Muscle of back (tissue), 11 donors: Measurements from ENCODE around the gene GRM2. TPM values are rescaled to one million over a fixed set of nuclear protein-coding genes. Genes with fewer than 3 reads are reported as not detected.

Source experiments
- DNase-seq, 3 donors: peaks; one replicate each; pipeline versions ENCODE4 v3.0.0 to v3.0.0-alpha.2; 2013
- polyA plus RNA-seq, 10 donors: library from polyadenylated mRNA; unstranded; fragments of 120-200 nt; gene quantifications; one replicate each; pipeline ENCODE4 v1.2.1, GENCODE V29; 2013; ENCODE audit not compliant: insufficient read length in 10 of 10

The GRM2 gene
- polyA plus RNA-seq, 10 donors = 0.25 to 0.98 (median 0.52) TPM

DNA sequence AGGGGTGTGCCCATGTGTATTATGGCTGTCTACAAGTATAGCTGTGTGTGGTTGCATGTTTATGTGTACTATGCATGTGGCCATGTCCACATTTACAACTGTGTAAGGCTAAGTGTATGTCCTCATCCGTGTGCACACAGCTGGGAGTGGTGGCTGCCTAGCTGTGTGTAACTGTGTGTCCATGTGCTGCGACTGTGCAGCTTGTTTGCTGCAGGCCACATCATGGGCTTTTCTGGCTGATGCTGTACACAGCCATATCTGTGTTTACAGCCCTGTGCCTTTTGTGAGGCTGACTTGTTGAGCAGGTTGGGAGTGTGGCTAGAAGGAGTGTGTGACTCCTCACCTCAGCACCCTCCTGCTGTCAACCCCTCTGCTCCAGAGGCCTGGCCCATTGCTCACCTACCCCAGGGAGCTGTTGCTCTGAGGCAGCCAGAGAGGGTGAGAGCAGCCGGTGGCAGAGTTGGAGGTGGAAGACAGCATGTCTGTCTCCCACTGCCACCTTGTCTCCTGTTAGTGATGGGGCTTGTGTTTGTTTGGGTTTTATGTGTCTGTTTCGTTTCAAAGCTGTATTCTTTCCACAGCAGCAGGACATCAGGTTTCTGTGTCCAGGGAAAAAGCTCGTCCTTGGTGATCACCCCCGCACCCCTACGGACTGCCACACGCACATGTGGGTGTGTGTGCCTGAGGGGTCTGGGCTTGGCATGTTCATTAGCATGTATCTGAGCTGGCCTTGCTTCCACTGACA lies 1.4 kb upstream of the GRM2 start:
- DNase-seq = no peak

DNA sequence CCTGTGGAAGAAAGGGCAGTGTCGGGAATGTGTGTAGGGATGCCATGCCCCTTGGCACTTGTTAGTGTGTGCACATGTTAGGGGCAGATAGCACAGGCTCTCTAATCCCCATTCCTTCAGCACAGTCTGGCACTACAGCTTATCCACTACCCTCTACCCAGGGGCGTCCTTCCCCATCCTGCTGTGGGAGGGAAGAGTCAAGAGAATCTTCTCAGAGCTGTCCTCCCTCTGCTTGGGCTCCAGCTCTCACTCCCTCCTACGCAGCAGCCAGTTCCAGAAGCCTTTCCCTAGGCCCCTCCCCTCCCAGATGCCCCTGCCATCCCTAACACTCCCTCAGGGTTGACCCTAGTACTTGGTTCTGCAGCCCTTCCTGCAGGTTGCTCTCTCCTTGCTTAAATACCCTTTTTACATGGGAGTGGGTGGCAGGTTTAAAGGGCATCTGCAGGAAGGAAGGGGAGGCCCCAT lies 815 bp upstream of the GRM2 start:
- DNase-seq = no peak

DNA sequence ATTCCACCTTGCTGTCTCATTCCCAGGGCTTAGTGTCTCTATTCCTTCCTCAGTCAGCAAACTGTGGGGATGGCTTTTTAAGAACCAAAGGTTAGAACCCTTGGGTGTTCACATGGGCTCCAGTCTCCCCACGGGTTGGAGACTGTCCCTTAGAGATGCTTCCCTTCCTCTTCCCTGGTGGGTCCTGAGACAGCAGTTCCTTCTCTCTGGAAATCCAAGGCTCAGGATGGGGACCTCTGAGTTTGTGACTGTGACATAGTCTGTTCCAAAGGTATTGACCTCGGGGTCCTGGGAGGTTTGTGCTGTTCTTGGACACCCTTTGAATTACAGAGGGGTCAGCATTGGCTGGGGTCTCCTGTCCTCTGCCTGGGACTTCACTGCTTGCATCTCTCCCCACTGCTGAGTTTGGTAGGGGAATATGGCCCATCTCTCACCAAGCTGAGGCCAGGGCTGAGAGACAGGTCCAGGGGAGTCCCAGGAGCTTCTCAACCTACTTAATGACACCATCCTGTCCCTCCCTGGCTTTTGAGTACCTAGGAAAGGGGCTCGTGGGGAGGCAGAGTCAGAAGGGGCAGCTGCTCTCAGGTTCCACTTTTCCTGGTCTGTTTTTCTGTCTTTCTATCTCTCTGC lies 1.5 kb downstream of the GRM2 start:
- DNase-seq = no peak

DNA sequence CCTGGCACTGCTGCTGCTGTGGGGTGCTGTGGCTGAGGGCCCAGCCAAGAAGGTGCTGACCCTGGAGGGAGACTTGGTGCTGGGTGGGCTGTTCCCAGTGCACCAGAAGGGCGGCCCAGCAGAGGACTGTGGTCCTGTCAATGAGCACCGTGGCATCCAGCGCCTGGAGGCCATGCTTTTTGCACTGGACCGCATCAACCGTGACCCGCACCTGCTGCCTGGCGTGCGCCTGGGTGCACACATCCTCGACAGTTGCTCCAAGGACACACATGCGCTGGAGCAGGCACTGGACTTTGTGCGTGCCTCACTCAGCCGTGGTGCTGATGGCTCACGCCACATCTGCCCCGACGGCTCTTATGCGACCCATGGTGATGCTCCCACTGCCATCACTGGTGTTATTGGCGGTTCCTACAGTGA lies 2.1 kb downstream of the GRM2 start:
- DNase-seq = no peak

DNA sequence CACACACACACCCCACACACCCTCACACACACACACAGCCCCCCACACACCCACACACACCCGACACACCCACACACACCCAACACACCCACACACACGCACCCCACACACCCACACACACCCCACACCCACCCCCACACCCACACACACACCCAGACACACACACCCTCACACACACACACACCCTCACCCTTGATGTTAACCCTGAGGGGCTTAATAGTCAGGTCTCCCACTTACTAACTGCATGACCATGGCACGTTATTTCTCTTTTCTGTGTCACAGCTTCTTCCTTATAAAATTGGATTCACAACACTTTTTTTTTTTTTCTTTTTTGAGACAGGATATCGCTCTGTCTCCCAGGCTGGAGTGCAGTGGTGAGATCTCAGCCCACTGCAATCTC lies 2.8 kb downstream of the GRM2 start:
- DNase-seq = no peak

DNA sequence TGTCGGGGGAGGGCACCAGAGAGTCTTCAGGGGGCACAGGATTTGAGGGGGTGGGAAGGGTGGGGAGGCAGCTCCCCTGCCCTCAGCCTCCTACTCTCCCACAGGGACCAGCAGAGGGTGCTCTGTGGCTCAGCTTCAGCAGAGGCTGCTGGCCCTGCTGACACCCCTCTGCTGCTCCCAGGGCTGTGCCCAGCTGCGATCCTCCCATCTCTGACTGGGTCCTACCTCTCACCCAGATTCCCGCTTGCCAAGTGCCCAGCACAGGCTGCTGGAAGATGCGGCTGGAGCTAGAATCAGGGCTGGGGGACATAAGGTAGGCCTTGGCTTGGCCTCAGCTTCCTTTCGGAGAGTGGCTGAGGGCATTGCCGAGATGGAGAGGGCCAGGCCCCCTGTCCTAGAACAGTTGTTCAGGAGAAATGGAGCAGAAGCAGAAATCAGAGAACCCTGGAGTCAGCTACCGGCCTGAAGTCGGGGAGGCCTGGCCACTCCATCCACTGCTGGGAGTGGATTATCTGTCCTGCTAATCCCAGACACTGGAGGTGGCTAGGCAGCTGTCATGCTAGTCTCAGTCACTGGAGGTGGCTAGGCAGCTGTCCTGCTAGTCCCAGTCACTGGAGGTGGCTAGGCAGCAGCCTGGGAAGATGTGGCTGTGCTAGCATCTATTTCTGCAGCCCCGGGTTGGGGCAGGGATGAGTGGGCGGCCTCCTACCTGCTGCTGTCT lies 3.9 kb downstream of the GRM2 start:
- DNase-seq = no peak

DNA sequence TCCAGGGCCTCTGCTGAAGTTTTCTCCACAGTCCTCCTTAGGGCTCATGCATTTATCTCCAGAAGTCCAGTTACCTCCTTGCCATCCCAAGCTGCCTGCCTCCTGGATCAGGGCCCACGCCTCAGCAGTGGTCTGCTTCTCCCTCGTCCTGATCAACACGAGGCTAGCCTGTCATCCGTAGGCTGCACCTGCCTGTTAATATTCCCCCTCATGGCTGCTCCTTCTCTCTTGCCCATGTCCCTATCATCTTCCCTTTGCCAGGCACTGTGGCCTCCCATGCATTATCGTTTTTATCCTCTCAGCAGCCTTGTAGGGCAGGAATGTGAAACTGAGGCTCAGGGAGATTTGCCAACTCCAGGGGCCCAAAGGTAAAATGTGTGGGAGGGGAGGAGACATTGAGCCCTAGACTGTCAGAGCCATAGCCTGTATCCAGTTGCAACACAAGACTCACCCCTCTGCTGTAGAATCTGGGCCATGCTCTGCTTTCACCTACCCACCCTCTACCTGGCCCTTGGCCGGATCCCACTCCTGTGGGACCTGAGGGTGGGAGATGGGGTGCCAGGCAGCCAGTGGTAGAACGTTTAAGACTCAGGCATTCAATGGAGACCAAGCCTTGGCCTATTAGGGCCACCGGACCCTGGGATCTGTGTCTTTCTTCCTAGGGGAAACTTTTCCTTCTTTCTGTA lies 4.6 kb downstream of the GRM2 start:
- DNase-seq = no peak

DNA sequence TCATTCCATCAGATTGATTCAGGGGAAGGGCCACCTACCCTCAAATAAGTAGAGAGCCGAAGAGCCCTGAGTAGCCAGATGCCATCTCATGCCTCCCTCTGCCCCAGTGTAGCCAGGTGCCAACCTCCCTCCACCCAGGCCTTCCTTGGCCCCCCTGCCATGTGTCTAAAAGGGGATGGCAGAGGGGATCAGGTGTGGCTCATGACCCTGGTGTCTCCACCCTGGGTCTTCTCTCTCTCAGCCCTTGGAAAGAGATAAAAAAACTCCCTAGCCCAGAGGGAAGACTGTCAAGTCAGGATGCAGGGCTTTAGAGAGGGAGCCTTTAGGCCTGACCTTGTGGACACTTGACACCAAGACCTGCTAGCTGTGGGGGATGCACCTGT lies 5.2 kb downstream of the GRM2 start:
- no peak for DNase-seq

DNA sequence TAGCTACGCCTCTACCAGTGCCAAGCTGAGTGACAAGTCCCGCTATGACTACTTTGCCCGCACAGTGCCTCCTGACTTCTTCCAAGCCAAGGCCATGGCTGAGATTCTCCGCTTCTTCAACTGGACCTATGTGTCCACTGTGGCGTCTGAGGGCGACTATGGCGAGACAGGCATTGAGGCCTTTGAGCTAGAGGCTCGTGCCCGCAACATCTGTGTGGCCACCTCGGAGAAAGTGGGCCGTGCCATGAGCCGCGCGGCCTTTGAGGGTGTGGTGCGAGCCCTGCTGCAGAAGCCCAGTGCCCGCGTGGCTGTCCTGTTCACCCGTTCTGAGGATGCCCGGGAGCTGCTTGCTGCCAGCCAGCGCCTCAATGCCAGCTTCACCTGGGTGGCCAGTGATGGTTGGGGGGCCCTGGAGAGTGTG lies 5.7 kb downstream of the GRM2 start:
- no peak for DNase-seq

DNA sequence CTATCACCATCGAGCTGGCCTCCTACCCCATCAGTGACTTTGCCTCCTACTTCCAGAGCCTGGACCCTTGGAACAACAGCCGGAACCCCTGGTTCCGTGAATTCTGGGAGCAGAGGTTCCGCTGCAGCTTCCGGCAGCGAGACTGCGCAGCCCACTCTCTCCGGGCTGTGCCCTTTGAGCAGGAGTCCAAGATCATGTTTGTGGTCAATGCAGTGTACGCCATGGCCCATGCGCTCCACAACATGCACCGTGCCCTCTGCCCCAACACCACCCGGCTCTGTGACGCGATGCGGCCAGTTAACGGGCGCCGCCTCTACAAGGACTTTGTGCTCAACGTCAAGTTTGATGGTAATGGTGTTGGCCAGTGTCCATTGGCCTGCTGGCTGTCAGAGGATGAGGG lies 6.1 kb downstream of the GRM2 start:
- DNase-seq = no peak

DNA sequence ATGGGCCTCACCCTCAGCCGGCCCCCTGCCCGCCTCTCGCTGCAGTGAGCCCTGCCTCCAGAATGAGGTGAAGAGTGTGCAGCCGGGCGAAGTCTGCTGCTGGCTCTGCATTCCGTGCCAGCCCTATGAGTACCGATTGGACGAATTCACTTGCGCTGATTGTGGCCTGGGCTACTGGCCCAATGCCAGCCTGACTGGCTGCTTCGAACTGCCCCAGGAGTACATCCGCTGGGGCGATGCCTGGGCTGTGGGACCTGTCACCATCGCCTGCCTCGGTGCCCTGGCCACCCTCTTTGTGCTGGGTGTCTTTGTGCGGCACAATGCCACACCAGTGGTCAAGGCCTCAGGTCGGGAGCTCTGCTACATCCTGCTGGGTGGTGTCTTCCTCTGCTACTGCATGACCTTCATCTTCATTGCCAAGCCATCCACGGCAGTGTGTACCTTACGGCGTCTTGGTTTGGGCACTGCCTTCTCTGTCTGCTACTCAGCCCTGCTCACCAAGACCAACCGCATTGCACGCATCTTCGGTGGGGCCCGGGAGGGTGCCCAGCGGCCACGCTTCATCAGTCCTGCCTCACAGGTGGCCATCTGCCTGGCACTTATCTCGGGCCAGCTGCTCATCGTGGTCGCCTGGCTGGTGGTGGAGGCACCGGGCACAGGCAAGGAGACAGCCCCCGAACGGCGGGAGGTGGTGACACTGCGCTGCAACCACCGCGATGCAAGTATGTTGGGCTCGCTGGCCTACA lies 8.5 kb downstream of the GRM2 start:
- no peak for DNase-seq

DNA sequence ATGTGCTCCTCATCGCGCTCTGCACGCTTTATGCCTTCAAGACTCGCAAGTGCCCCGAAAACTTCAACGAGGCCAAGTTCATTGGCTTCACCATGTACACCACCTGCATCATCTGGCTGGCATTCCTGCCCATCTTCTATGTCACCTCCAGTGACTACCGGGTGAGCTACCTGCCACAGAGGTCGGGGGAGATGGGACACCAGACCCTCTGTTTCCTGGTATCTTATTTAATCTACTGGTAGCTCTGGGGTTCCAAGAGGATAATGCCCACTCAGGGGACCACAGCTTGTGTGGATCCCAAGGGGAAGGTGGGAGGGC lies 9.1 kb downstream of the GRM2 start:
- DNase-seq = no peak

DNA sequence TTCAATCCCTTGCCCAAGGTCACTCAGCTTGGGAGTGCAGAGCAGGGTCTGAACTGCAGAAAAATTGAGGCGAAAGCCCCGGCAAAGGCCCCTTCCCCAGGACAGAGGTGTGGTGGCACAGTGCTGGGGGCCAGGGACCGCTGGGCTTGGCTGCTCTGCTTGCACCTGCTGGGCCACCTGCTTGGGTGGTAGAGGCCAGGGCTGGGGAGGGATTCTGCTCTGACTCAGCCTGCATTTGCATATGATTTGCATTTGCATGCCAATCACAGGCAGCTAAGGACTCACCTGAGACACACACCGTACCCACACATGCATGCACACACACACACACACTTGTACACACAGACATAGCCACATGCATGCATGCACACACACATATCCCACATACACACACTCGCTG lies 9.9 kb downstream of the GRM2 start:
- DNase-seq = no peak

DNA sequence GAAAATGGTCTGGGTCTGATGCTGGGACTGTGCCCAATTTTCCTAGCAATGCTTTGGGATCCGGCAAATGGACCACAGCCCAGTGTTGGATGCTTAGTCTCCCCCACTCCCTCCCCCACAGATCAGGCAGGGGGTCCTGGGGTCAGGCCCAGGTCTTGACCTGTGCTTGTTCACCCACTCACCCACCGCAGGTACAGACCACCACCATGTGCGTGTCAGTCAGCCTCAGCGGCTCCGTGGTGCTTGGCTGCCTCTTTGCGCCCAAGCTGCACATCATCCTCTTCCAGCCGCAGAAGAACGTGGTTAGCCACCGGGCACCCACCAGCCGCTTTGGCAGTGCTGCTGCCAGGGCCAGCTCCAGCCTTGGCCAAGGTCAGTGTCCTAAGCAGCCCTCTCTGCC lies 10.6 kb downstream of the GRM2 start:
- DNase-seq = no peak

DNA sequence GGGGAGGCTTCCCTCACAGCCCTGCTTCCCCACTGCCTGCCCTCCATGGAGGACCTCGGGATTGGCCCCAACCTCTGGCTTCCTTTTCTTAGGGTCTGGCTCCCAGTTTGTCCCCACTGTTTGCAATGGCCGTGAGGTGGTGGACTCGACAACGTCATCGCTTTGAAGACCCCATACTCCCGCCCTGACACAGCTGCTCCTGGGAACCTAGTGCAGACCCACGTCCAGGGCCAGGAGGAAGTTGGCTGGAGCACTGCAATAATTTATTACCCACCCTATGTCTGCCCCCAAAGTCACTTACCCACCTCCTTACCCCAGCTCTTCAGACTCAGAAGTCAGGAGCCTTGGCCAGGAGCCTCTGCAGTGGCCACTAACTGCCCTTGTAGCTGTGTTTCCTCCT lies 11.1 kb downstream of the GRM2 start:
- no peak for DNase-seq

DNA sequence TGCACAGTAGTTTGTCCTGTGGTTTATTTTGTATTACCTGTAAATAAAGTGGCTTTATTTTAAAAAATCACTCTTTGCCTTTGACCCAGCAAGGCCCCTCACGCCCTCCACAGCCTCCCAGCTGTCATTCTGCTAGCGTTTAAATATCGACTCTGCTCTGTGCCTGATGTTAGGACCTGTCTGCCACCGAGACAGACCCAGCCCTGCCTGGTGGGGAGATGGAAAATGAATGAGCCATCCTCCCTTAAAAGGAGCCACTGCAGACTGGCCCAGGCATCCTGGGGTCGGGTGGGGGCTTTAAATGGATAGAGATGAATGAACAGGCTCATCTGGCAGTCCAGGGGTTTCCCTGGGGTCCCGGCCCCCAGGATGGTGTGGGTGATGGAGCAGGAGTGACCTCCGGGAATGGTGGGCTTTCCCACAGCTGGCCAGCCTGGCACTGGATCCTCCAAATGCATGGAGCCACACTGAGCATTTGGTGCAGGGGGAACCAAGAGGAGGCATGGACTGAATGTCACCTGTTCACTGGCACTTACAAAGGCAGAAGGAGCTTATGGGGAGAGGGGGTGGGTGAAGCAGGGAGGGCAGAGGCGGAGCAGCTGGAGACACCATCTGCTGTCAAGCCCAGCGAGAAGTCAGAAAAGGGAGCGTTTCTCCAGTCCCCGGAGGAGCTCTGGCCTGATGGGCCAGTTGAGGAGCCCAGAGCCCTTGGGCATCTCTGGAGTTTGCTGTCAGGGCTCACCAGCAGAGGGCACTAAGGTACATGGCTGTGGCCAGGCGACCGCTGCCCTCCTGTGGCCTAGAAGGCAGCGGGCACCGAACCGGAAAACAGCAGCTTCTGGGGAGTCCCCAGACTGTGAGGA lies 11.9 kb downstream of the GRM2 start:
- DNase-seq = peak in 1 of 3 donors; percentile 19

DNA sequence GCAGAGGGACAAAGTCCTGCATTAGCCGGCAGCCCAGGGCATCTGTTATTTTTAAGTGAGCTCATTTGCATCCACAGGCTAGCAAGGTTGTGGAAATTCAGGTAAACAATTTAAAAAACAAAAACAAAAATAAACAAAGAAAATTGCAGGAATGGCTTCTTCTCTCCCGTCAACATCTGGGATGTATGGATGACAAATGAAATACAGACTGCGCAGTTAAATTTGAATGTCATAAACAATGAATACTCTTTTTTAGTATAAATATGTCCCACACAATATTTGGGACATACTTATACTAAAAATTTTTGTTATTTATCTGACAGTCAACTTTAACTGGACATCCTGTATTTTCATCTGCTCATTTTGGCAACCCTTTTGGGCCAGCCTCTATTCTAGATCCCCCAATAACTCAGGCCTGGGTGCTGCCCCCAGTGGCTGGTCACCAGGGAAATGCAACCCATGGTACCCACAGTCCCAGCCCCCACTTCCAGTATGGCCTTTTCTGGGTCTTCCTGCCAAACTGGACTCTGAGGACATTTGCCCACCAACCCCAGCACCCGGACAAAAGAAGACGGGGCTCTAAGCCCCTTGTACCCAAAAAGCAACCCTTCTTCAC lies 12.7 kb downstream of the GRM2 start:
- no peak for DNase-seq

DNA sequence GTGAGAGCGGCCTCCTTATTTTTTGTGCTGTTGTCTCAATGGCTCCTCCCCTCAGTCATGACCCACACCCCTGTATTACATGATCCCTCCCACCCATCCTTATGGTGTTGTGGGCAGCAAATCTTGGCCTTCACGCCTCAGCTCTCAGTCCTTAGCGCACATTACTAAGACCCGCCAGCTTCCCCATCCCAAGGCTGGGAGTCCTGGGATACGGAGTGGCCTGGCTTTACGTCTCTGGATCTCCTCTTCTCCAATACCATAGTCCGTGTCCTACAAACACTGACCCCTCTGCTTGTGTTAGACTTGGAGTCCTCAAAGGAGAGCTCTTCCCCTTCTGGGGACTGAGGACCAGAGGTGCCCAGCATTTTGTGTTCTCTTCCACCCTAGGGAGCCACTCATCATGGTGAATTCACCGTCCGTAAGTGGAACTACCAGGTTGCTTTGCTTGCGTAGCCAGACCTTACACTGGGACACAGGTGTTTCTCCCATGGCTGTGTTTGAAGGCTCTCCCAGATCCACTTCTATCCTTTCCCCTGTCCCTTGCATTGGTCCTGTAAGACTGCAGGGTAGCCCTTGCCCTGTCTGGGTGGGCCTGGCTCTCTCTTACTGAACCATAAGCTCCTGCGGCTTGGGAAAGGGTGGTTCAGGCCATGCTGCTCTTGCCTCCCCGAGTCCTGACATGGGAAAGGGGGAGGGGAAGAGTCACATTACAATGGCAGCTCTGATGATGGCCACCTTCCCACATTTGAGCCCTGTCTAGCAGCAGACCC lies 13.6 kb downstream of the GRM2 start:
- no peak for DNase-seq

DNA sequence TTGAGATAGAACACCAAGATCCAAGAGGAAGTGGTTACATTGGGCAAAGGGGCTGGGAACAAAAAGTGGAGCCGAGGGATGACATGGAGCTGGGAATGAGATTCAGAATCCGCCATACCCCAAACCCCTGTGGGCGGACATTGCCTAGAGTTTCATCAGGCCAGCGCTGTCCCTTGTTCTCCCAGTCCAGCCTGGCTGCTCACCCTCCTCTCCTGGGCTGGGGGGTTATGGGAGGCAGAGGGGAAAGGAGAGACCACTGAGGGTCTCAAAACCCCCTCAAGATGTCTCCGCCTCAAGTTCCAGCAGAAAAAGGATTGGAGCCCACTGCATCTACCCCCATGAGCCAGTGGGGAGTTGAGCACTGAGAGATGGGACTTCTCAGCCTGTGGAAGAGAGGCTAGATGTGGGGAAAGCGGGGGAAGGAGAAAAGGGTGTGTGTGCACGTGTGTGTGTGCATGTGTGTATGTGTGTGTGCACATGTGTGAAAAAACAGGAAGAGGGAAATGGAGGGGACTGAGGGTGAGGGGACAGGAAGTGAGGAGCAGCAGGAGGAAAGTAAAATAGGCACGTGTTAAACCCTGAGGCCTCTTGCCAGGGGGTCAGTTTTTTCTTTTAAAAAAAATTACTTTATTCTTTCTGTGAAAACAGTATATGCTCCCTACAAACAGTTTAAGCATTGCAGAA lies 14.3 kb downstream of the GRM2 start:
- no peak for DNase-seq
